Measurements from ENCODE around the gene OR51E2.

GRCh38 chr11:4697585-4697984 is at the start of gene OR51E2:
- TF ChIP-seq CTCF (conservative IDR thresholded peaks at IDR 0.05; ENCODE audit: low read depth in 2 of 2) (peak in 1 of 2 experiments; percentile 38; a peak in 2 of 4 replicates), JUNB (IDR thresholded peaks at IDR 0.05; ENCODE audit: unreplicated experiment) (no peak), ZNF331 (CRISPR knock-in tag; IDR thresholded peaks at IDR 0.05; ENCODE audit: low read depth) (no peak), EZH2phosphoT487 (IDR thresholded peaks at IDR 0.05; ENCODE audit: unreplicated experiment) (no peak), POLR2AphosphoS5 (IDR thresholded peaks at IDR 0.05; ENCODE audit: low read depth) (no peak), ZNF114 (CRISPR knock-in tag; IDR thresholded peaks at IDR 0.05) (no peak), EZH2 (IDR thresholded peaks at IDR 0.05; ENCODE audit: low read depth, unreplicated experiment) (no peak), CREB1 (CRISPR knock-in tag; IDR thresholded peaks at IDR 0.05; ENCODE audit: low read depth) (no peak), ETS1 (IDR thresholded peaks at IDR 0.05) (no peak), STAT1 (IDR thresholded peaks at IDR 0.05; ENCODE audit: unreplicated experiment) (no peak), NANOG (IDR thresholded peaks at IDR 0.05; ENCODE audit: borderline replicate concordance) (no peak)
- TF ChIP-seq, protein P1, sequence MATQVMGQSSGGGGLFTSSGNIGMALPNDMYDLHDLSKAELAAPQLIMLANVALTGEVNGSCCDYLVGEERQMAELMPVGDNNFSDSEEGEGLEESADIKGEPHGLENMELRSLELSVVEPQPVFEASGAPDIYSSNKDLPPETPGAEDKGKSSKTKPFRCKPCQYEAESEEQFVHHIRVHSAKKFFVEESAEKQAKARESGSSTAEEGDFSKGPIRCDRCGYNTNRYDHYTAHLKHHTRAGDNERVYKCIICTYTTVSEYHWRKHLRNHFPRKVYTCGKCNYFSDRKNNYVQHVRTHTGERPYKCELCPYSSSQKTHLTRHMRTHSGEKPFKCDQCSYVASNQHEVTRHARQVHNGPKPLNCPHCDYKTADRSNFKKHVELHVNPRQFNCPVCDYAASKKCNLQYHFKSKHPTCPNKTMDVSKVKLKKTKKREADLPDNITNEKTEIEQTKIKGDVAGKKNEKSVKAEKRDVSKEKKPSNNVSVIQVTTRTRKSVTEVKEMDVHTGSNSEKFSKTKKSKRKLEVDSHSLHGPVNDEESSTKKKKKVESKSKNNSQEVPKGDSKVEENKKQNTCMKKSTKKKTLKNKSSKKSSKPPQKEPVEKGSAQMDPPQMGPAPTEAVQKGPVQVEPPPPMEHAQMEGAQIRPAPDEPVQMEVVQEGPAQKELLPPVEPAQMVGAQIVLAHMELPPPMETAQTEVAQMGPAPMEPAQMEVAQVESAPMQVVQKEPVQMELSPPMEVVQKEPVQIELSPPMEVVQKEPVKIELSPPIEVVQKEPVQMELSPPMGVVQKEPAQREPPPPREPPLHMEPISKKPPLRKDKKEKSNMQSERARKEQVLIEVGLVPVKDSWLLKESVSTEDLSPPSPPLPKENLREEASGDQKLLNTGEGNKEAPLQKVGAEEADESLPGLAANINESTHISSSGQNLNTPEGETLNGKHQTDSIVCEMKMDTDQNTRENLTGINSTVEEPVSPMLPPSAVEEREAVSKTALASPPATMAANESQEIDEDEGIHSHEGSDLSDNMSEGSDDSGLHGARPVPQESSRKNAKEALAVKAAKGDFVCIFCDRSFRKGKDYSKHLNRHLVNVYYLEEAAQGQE (IDR thresholded peaks at IDR 0.05; ENCODE audit: unreplicated experiment): no peak

Measured in GM23338 (cell line).